Measurements from ENCODE around the gene FTCD.

- TF ChIP-seq, protein P1, sequence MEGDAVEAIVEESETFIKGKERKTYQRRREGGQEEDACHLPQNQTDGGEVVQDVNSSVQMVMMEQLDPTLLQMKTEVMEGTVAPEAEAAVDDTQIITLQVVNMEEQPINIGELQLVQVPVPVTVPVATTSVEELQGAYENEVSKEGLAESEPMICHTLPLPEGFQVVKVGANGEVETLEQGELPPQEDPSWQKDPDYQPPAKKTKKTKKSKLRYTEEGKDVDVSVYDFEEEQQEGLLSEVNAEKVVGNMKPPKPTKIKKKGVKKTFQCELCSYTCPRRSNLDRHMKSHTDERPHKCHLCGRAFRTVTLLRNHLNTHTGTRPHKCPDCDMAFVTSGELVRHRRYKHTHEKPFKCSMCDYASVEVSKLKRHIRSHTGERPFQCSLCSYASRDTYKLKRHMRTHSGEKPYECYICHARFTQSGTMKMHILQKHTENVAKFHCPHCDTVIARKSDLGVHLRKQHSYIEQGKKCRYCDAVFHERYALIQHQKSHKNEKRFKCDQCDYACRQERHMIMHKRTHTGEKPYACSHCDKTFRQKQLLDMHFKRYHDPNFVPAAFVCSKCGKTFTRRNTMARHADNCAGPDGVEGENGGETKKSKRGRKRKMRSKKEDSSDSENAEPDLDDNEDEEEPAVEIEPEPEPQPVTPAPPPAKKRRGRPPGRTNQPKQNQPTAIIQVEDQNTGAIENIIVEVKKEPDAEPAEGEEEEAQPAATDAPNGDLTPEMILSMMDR (IDR thresholded peaks at IDR 0.05), result no peak
- TF ChIP-seq POLR2A (IDR thresholded peaks at IDR 0.05) (no peak), POLR2AphosphoS5 (IDR thresholded peaks at IDR 0.05) (no peak), EP300 (IDR thresholded peaks at IDR 0.05) (no peak)
Measured at GRCh38 chr21:46191257-46191685, 35.9 kb upstream of the FTCD start.
